G401 (cell line): ENCODE measurements around the gene BBX. TPM values are rescaled to one million over a fixed set of nuclear protein-coding genes. Genes with fewer than 3 reads are reported as not detected.

Experiments
- DNase-seq: peaks from one replicate; pipeline ENCODE4 v3.0.0-alpha.2; 2015; ENCODE audit warnings: low spot score
- in situ Hi-C: cut with HindIII; loops from 2 replicates; pipeline ENCODE4 v1.10.0; 2016; ENCODE audit warnings: low sequenced_read_pairs, mixed read lengths
- total RNA-seq: library from RNA; depleted of rRNA; stranded (reverse); fragments of >200 nt; shearing (Covaris generic); gene quantifications from 2 replicates; pipeline ENCODE4 v1.2.3, GENCODE V29; 2014

The BBX gene
- total RNA-seq, 1 experiment from 2014 or later: 0.10 TPM

- DNase-seq: no peak
- in situ Hi-C loops: no loop called here
These were observed 182.3 kb downstream of the BBX start for GRCh38 chr3:107705046-107705445.

DNA sequence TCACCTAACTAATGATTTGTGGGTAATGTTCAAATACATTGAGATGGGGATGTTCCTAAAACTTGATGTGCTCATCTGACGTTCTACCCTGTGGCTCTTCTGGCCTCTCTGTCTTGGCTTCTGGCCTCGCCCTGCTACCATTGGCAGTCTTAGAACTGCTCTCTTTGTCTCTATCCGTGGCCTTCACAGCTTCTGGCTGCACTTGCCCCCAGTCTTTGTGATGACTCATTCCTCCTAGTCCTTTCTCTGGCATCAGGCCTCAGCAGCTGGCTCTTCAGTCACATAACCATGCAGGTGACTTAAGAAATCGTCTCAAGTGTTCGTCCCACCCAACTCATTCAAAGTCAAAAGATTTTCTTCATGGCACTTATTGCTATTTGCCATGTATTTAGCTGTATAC lies 188.1 kb downstream of the BBX start:
- in situ Hi-C loops: no loop called here
- DNase-seq: no peak

- in situ Hi-C loops: no loop called here
- no peak for DNase-seq
These were observed 194.0 kb downstream of the BBX start for GRCh38 chr3:107716734-107717133.

DNA sequence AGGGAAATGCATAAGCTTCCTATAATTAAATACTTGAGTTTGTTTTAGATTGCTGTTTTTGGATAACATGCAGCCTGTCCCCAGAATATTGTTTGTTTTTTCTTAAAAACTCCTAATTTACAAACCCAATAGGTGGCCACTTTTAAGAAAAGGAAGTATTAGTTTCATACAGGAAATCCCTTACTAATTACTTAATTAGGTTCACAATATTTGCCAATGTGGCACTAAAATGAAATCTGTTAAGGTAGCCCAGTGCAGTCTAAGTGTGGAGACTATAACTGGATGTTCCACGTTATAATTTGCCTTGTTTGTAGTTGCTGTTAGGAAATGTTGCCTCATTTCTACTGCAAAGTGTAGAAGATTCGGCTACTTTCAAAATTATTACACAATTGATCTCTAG lies 195.8 kb downstream of the BBX start:
- DNase-seq: no peak
- in situ Hi-C loops: no loop called here

DNA sequence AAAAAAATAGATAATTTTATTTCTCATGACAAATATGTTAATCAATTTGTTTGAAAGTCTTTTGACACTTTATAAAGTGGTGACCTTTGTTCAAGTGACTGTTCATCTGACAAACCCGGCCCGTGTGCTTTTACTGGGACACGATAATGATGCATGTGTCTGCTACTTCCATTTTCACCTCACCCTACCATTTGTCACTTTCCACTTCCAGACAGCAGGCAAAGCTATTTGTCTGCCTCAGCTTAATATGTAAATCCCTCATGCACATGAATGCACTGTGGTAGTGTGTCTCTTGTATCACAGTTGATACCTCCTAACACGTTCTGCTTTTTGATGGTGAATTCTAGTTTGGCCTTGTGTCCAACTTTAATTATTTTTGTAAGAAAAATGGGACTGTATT lies 204.3 kb downstream of the BBX start:
- no peak for DNase-seq
- in situ Hi-C loops: no loop called here

GRCh38 chr3:107729686-107730085 lies 206.9 kb downstream of the BBX start:
- no peak for DNase-seq

DNA sequence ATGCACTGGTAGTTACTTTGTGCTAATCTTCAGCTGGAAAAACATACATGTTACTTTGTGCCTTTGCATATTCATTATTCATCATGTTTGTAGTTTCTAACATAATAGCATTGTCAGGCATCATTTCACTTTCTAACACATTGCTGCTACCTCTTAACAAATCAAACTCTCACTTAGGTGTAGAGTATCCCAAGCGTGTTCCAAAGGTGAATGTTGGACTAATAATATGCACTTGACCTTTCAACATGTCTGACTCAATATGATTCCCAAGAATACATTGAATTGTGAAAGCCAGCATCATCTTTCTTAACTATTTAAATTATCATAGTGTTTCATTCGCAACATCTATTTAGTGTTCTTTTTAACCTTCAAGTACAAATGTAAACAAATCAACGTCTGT lies 211.6 kb downstream of the BBX start:
- in situ Hi-C loops: no loop called here
- no peak for DNase-seq

More at GRCh38 chr3:107729686-107730085, 206.9 kb downstream of the BBX start:
- in situ Hi-C loops: no loop called here

DNA sequence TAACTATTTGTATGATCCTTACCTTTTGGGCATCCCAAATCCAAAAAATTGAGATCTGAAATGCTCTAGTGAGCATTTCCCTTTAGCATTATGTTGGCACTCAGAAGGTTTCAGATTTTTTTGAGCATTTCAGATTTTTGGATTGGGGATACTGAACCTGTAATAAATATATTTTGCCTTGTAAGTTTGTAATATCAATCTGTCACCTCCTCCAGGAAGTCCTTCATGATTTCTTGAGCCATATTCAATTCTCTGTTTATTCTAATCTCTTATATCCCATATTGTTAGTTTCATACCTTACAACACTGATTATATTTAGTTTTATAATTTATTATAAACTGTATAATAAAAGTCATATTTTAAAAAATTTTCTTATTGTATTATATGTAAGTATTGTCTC lies 215.2 kb downstream of the BBX start:
- DNase-seq: no peak
- in situ Hi-C loops: no loop called here

GRCh38 chr3:107738486-107739183 lies 215.9 kb downstream of the BBX start:
- in situ Hi-C loops: no loop called here
- no peak for DNase-seq

DNA sequence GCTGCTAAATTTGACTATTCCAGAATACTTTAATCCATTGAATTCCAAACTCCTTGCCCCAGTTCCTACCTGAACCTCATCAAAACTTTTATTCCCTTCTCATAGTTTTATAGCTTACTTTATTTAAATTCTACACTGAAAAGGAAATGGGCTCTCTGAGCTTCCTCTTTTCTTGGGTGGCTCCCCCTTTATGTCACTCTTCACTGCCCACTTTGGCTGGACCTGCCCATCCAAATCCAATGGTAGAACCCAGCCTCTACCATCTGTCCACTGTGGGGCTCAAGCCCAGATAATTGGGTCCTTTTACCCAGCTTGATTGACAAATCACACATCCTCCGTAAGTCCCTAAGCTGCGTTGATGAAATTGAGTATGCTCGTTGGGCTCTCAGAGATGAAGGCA lies 216.5 kb downstream of the BBX start:
- in situ Hi-C loops: no loop called here

GRCh38 chr3:107740992-107741896 lies 218.5 kb downstream of the BBX start:
- peak; percentile 52 for DNase-seq
- in situ Hi-C loops: no loop called here

More for the DNA sequence above, 216.5 kb downstream of the BBX start:
- no peak for DNase-seq

- no peak for DNase-seq
- in situ Hi-C loops: no loop called here
These were observed 222.6 kb downstream of the BBX start for GRCh38 chr3:107745354-107745753.

DNA sequence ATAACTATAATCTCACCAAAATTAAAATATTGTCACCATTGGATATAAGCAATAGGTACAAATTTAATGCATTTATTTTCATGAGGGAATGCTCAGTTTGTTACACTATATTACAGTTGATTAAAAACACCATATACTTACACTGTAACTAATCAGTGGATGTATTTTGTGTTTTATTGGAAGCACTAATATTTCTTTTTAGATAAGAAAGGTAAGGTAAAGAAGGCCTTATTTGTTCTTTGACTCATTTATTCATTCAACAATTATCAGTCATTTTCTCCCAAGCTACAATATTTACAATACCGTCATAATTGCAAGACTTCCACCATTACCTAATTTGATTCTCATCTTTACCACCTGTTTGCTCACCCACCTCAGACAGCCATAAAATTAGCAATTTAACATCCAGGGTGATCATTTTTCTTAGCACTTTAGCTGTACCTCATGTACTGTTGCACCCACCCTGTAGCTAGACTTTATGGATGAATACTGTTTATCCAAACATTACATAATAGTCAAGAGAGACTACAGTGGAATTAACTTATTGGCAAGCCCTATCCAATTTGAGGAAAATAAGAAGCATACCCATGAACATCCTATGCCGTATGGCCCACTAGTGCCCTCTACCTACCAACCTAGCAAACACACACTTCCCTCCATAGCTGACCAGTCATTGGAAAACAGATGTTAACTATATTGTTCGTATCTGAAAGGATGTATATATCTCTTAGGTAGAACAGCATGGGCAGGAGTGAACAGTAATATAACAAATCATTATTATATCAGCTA lies 229.6 kb downstream of the BBX start:
- in situ Hi-C loops: no loop called here
- peak; percentile 17 for DNase-seq

DNA sequence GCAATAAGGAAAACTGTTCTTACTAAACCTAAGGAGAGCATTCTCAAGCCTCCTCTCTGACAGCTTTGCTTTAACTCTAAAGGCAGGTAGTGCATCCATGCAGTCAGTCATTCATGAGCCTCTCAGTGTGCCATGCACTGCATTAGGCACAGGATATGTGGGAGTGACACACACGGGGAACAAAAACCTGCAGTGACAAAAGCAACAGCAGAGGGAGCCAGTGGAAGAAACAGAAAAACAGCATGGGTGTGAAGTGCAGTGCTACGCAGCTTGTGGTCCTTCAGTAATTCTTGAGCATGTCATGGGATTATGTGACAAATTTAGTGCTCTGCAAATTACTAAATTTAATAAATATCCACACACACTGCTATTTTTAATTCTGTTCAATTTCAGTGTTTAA lies 230.7 kb downstream of the BBX start:
- in situ Hi-C loops: no loop called here
- DNase-seq: peak; percentile 63

DNA sequence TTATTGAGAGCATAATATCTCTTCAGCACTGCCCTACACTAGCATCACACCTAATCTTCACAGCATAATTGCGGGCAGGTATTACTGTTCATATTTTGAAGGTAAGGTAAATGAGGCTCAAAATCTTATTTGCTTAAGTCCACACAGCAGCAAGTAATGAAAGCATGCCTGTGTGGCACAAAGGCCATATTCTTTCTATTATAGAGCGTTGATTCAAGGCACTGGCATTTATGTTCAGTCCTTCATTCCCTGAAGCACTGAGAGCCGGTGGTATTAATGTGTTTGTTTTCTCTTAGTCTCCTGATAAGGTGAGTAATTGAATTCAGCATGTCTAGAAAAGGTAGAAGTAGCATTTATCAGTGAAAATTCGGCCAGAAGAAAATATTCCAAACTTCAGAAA lies 231.2 kb downstream of the BBX start:
- in situ Hi-C loops: no loop called here
- DNase-seq: no peak

DNA sequence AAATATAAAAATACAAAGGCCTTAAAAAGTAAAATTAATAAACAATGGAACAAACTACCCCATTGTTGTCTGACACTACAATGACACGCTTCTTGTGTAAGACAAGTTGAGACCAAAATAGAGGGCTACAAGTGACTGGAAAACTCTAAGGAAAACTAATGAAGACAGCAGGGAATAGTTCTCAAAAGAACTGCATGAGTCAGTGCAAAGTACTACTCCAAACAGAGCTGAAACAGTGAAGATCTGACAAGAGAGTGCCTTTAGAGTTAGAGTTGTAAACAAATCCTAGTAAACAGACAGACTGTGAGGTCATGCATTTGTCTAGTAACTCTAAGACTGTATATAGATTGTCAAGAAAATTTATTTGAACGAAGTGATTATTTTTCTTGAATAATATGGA lies 233.9 kb downstream of the BBX start:
- DNase-seq: no peak
- in situ Hi-C loops: no loop called here

- in situ Hi-C loops: no loop called here
- no peak for DNase-seq
These were observed 234.4 kb downstream of the BBX start for GRCh38 chr3:107757140-107757539.

DNA sequence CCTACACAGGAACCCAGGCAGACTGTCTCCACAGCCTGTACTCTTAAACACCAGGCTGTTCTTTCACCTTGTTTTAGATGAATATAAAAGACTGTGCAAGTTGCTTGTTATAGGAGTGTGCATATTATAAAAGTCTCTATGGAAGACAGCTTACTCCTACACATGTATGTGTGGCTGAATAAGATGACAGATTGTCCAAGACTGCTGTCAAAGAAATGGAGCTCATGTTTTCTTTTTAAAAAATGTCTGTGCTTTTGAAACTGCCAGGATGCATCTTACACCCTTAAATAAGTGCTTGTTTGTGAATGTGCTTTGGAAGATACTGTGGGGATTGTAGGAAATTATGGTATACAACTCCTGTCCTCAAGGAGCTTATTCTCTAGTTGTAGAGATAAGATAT lies 237.4 kb downstream of the BBX start:
- no peak for DNase-seq
- in situ Hi-C loops: no loop called here

GRCh38 chr3:107761391-107761790 lies 238.6 kb downstream of the BBX start:
- in situ Hi-C loops: no loop called here
- DNase-seq: no peak

DNA sequence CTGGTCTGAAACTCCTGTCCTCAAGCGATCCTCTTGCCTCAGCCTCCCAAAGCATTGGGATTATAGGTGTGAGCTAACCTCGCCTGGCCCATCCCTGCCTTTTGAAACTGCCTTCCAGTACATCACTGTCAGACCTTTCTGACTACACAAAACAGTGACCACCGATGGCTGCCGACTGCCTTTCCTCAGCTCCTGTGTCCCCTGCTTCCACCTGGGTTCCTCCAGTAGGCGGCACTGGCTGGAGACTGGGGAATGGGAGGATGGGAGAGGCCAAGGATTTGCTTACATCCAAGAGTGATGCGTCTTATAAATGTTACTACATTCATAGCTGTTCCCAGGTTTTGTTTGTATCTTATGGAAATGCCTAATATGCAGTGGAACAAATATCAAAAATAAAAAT lies 242.8 kb downstream of the BBX start:
- in situ Hi-C loops: no loop called here
- DNase-seq: no peak
